Keratinocyte (primary cell): ENCODE data around the gene CACNA1C.

Experiments
- CTCF ChIP-seq, 3 experiments: IDR thresholded peaks in 1 of 3; conservative IDR thresholded peaks in 1 of 3; optimal IDR thresholded peaks in 1 of 3; 2 replicates in 2 of 3; 3 replicates in 1 of 3; pipeline versions ENCODE3 to v1.5.1; 2011; ENCODE audit warnings: low read length in 3 of 3, mild to moderate bottlenecking in 3 of 3, moderate library complexity in 2 of 3, control low read depth in 1 of 3, inconsistent platforms in 1 of 3; ENCODE audit not compliant: insufficient read depth in 2 of 3; ENCODE audit errors: extremely low read depth in 1 of 3
- EZH2 ChIP-seq: IDR thresholded peaks from one replicate; pipeline ENCODE4 v1.6.1; 2012; ENCODE audit warnings: inconsistent platforms, mild to moderate bottlenecking, low read length, moderate library complexity

- TF ChIP-seq CTCF (optimal IDR thresholded peaks at IDR 0.05 in 1 of 3, IDR thresholded peaks at IDR 0.05 in 1 of 3, conservative IDR thresholded peaks at IDR 0.05 in 1 of 3; ENCODE audit: extremely low read depth in 1 of 3, insufficient read depth in 2 of 3, low read length in 3 of 3), result no peak
- no peak for TF ChIP-seq EZH2
These were observed 237.3 kb downstream of the CACNA1C start for GRCh38 chr12:2290091-2290490.
